ENCODE results near the gene SELENOH. TPM values are rescaled to one million over a fixed set of nuclear protein-coding genes. Genes with fewer than 3 reads are reported as not detected.

The SELENOH gene
- total RNA-seq, 1 experiment from 2014 or later, result 112 TPM

DNA sequence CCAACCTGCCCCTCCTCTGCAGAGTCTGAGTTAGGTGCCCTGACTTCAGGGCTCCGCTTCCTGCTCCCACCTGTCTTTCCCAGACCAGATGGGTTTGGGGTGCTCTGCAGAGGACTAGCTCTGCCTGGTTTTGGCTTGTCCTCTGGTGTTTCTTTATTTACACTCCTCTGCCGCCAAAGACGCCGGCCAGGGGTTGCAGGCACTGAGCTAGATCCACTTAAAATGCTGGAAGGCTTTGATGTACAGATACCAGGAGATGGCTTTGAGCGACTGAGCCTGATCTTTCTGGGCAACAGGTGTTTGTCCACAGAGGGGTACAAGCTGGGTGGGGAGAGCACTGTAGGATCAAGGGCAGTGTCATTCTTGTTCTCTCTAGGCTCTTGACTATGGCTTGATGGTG is 3.9 kb downstream of the SELENOH start:
- no peak for TF ChIP-seq TCF7L2 (IDR thresholded peaks at IDR 0.05; ENCODE audit: low read depth, low read length)
- no peak for TF ChIP-seq POLR2AphosphoS5 (IDR thresholded peaks at IDR 0.05; ENCODE audit: low read depth, low read length)
- TF ChIP-seq SIN3A (IDR thresholded peaks at IDR 0.05; ENCODE audit: borderline replicate concordance, insufficient read depth, low read depth, low read length), result no peak
- TF ChIP-seq, protein P1, sequence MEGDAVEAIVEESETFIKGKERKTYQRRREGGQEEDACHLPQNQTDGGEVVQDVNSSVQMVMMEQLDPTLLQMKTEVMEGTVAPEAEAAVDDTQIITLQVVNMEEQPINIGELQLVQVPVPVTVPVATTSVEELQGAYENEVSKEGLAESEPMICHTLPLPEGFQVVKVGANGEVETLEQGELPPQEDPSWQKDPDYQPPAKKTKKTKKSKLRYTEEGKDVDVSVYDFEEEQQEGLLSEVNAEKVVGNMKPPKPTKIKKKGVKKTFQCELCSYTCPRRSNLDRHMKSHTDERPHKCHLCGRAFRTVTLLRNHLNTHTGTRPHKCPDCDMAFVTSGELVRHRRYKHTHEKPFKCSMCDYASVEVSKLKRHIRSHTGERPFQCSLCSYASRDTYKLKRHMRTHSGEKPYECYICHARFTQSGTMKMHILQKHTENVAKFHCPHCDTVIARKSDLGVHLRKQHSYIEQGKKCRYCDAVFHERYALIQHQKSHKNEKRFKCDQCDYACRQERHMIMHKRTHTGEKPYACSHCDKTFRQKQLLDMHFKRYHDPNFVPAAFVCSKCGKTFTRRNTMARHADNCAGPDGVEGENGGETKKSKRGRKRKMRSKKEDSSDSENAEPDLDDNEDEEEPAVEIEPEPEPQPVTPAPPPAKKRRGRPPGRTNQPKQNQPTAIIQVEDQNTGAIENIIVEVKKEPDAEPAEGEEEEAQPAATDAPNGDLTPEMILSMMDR (IDR thresholded peaks at IDR 0.05), result no peak
- TF ChIP-seq, protein P2, sequence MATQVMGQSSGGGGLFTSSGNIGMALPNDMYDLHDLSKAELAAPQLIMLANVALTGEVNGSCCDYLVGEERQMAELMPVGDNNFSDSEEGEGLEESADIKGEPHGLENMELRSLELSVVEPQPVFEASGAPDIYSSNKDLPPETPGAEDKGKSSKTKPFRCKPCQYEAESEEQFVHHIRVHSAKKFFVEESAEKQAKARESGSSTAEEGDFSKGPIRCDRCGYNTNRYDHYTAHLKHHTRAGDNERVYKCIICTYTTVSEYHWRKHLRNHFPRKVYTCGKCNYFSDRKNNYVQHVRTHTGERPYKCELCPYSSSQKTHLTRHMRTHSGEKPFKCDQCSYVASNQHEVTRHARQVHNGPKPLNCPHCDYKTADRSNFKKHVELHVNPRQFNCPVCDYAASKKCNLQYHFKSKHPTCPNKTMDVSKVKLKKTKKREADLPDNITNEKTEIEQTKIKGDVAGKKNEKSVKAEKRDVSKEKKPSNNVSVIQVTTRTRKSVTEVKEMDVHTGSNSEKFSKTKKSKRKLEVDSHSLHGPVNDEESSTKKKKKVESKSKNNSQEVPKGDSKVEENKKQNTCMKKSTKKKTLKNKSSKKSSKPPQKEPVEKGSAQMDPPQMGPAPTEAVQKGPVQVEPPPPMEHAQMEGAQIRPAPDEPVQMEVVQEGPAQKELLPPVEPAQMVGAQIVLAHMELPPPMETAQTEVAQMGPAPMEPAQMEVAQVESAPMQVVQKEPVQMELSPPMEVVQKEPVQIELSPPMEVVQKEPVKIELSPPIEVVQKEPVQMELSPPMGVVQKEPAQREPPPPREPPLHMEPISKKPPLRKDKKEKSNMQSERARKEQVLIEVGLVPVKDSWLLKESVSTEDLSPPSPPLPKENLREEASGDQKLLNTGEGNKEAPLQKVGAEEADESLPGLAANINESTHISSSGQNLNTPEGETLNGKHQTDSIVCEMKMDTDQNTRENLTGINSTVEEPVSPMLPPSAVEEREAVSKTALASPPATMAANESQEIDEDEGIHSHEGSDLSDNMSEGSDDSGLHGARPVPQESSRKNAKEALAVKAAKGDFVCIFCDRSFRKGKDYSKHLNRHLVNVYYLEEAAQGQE (IDR thresholded peaks at IDR 0.05; ENCODE audit: insufficient read depth in 1 of 2, low read depth in 2 of 2, low read length in 1 of 2), result no peak
- ChIA-PET POLR2A (no interaction called here), CTCF (no interaction called here)
- ATAC-seq (no peak), DNase-seq (ENCODE audit: low read depth, low spot score) (no peak)
- H3K4me3 ChIP-seq (ENCODE audit: low read depth in 2 of 2, low read length in 2 of 2), result no peak overlapping the region
- no peak overlapping the region for H3K27ac ChIP-seq (ENCODE audit: low read length)
- BruUV-seq (replicated peaks), result no TSS peak
- in situ Hi-C loops (cut with HindIII; ENCODE audit: low pct_unique_long_range_greater_than_20kb, low sequenced_read_pairs) (no loop called here), intact Hi-C loops (cut with micrococcal nuclease; ENCODE audit: unreplicated experiment) (loop anchor here (5.0 kb wide), 1 partner anchor 767 kb away; no protein-coding TSS in a partner anchor)
- H3K4me1 ChIP-seq (ENCODE audit: control insufficient read depth, insufficient read depth, low read length), result peaks cover 11% of the 10 kb centered on the region
- H3K9me3 ChIP-seq (ENCODE audit: control insufficient read depth, insufficient read depth, low read depth, low read length), result no peaks in the 10 kb centered on the region
- peaks cover 10% of the 10 kb centered on the region; the same call in 1 of the 2 replicates for H3K36me3 ChIP-seq (ENCODE audit: control insufficient read depth, insufficient read depth, low read length)
- H3K27me3 ChIP-seq (ENCODE audit: control insufficient read depth, insufficient read depth, low read length), result no peaks in the 10 kb centered on the region

DNA sequence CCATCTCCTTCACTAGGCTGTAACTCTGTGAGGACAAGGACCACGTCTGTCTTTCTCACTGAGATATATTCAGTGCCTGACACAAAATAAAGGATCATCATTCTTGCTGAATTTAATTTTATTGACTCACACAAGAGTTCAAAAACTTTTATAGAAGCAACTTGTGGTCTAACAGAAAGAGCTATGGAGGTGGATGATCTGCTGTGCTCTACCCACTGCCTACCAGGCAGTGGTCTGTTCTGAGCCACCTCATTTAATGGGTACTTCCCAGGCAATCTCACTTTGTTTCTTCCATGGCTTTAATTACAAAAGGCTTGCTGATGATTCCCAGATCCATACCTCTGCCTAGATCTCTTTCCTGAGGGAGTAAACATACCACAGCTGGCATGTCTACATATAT is 5.6 kb downstream of the SELENOH start:
- no peaks in the 10 kb centered on the region for H3K9me3 ChIP-seq (ENCODE audit: control insufficient read depth, insufficient read depth, low read depth, low read length)
- H3K27me3 ChIP-seq (ENCODE audit: control insufficient read depth, insufficient read depth, low read length), result no peaks in the 10 kb centered on the region
- H3K4me1 ChIP-seq (ENCODE audit: control insufficient read depth, insufficient read depth, low read length), result peaks cover 7% of the 10 kb centered on the region
- no peak overlapping the region for H3K27ac ChIP-seq (ENCODE audit: low read length)
- DNase-seq (ENCODE audit: low read depth, low spot score), result no peak
- H3K4me3 ChIP-seq (ENCODE audit: low read depth in 2 of 2, low read length in 2 of 2), result no peak overlapping the region
- TF ChIP-seq, protein P1 (IDR thresholded peaks at IDR 0.05), result no peak
- no peak for TF ChIP-seq SIN3A (IDR thresholded peaks at IDR 0.05; ENCODE audit: borderline replicate concordance, insufficient read depth, low read depth, low read length)
- TF ChIP-seq, protein P2 (IDR thresholded peaks at IDR 0.05; ENCODE audit: insufficient read depth in 1 of 2, low read depth in 2 of 2, low read length in 1 of 2), result no peak
- TF ChIP-seq POLR2AphosphoS5 (IDR thresholded peaks at IDR 0.05; ENCODE audit: low read depth, low read length), result no peak
- TF ChIP-seq TCF7L2 (IDR thresholded peaks at IDR 0.05; ENCODE audit: low read depth, low read length), result no peak
- ChIA-PET CTCF (no interaction called here), POLR2A (no interaction called here)
- no TSS peak for BruUV-seq (replicated peaks)
- peaks cover 7% of the 10 kb centered on the region; the same call in 1 of the 2 replicates for H3K36me3 ChIP-seq (ENCODE audit: control insufficient read depth, insufficient read depth, low read length)
- intact Hi-C loops (cut with micrococcal nuclease; ENCODE audit: unreplicated experiment) (loop anchor here (5.0 kb wide), 1 partner anchor 765 kb away; no protein-coding TSS in a partner anchor), in situ Hi-C loops (cut with HindIII; ENCODE audit: low pct_unique_long_range_greater_than_20kb, low sequenced_read_pairs) (no loop called here)
- ATAC-seq, result no peak
